NCI-H1417 (cell line): ENCODE results near the gene CDKN2B.
"Not testable (repeated sequence)": the region's sequence is repeated elsewhere in the genome, so short reads cannot be mapped to it uniquely, and the experiment has no call there.

Experiments
- DNase-seq, 3 experiments: peaks; one replicate each; lab custom pipeline; 2025; lab: John Stamatoyannopoulos, UW

CDKN2B gene

GRCh38 chr9:21969011-21969940 lies 39.8 kb downstream of the CDKN2B start:
- no peak for DNase-seq

- no peak for DNase-seq
Measured at GRCh38 chr9:21968331-21969010, 40.6 kb downstream of the CDKN2B start.

GRCh38 chr9:21967702-21968101 lies 41.4 kb downstream of the CDKN2B start:
- DNase-seq = no peak

DNA sequence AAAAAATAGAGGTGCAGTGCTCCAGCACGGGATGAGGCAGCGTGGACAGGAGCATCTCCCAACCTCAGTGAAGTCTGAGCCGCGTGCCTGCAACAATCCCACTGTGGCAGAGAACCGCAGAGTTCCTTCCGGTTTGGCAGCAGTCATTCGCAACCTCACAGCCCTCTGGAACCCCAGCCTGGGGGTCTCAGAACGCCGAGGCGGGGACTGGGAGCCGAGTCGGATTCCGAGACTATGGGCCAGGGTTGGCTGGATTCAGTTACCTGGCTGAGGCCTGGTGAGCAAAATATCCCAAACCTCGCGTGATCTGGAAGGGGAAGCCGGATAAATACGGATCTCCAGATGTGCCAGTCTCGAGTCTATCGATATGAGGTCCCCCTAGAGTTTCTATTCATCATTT lies 41.9 kb downstream of the CDKN2B start:
- no peak for DNase-seq

- no peak for DNase-seq
Measured at GRCh38 chr9:21966140-21966851, 42.8 kb downstream of the CDKN2B start.

DNA sequence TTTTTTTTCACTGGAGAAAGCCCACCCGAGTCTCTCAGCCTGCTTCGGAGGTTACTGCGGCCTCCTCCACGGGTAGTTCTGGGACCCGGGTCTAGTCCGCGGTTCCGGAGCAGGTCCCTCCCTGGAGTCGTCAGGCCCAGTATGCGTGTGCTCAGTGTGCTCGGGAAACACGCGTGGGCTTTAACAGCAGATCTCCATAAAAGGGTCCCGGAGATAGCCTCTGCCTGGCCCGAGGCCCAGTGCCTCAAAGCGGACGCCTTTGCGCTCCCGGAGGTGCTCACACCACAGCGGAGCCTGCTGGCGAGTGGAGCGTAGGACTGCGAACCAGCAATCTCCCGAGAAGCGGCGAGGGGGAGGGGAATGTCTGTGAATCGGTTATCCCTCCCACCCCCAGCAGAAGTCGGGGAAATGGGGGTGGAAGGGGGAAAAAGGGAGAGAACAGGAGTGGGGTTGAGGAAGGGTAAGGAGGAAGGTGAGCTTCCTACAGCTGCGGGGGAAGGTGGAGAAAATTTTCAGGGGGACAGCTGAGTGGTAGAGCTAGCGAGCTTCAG lies 43.6 kb downstream of the CDKN2B start:
- DNase-seq = no peak

DNA sequence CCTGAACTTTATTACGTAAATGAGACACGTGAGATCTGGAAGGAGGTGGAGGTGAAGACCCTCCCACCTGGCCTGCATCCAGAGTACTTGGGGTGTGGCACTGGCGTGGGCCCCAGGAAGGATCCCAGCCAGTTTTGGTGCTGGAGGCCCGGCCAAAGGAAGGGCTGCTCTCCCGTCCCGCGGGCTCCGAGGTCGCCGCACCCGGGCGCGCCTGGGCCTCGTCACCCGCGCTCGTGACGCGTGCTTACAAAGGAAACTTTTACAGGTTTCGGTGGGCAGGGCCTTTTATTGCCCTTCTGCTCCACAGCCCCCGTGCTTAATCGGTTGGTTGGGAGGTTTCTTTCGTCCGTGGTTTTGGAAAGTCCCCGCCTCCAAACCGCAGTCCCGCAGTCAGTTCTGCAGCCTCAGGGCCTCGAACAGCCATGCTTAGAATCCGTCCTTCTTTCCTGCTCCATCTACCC lies 44.1 kb downstream of the CDKN2B start:
- DNase-seq = no peak

- DNase-seq = no peak
Measured at GRCh38 chr9:21961569-21961968, 47.5 kb downstream of the CDKN2B start.

- not testable (repeated sequence) for DNase-seq
Measured at GRCh38 chr9:21959268-21959667, 49.8 kb downstream of the CDKN2B start.

- DNase-seq = no peak
Measured at GRCh38 chr9:21958833-21959232, 50.3 kb downstream of the CDKN2B start.
